Astrocyte (in vitro differentiated cells and primary cell): ENCODE data around the gene KDM3B. TPM values are rescaled to one million over a fixed set of nuclear protein-coding genes. Genes with fewer than 3 reads are reported as not detected.
A peak's percentile ranks its signal among the peaks of the same experiment; 100 is the strongest.

ENCODE experiments used
- DNase-seq: peaks from one replicate; pipeline ENCODE4 v3.0.0-alpha.2; 2010; ENCODE audit warnings: low read depth
- FAIRE-seq: peaks from 2 replicates; lab custom pipeline; 2011; peaks lifted over from hg19 to GRCh38; lab: Jason Lieb, UNC
- H2AFZ ChIP-seq: 2 replicates; pipeline ENCODE4 v1.6.0; 2012; ENCODE audit warnings: low read depth, low read length, inconsistent platforms
- H3K27ac ChIP-seq: 2 replicates; pipeline ENCODE4 v1.5.1; 2011; ENCODE audit warnings: low read depth, low read length, inconsistent platforms
- H3K27me3 ChIP-seq: 2 replicates; pipeline ENCODE4 v1.6.0; 2011; ENCODE audit warnings: low read length, inconsistent platforms; ENCODE audit not compliant: insufficient read depth
- H3K36me3 ChIP-seq: 2 replicates; pipeline ENCODE4 v1.5.1; 2011; ENCODE audit warnings: low read length, inconsistent platforms; ENCODE audit not compliant: insufficient read depth
- H3K4me1 ChIP-seq: 2 replicates; pipeline ENCODE4 v1.5.1; 2011; ENCODE audit warnings: low read length, inconsistent platforms; ENCODE audit not compliant: insufficient read depth
- H3K4me2 ChIP-seq: 2 replicates; pipeline ENCODE4 v1.6.0; 2012; ENCODE audit warnings: low read length, inconsistent platforms
- H3K4me3 ChIP-seq: 2 replicates; pipeline ENCODE4 v1.5.1; 2011; ENCODE audit warnings: low read depth, mild to moderate bottlenecking, low read length, inconsistent platforms; ENCODE audit not compliant: insufficient read depth
- H3K79me2 ChIP-seq: 2 replicates; pipeline ENCODE4 v1.6.0; 2012; ENCODE audit warnings: mild to moderate bottlenecking, low read length, inconsistent platforms; ENCODE audit not compliant: insufficient read depth
- H3K9ac ChIP-seq: 2 replicates; pipeline ENCODE4 v1.6.0; 2012; ENCODE audit warnings: mild to moderate bottlenecking, low read length, inconsistent platforms
- H3K9me3 ChIP-seq: 2 replicates; pipeline ENCODE4 v1.5.1; 2012; ENCODE audit warnings: low read depth, mild to moderate bottlenecking, low read length, inconsistent platforms; ENCODE audit not compliant: insufficient read depth
- H4K20me1 ChIP-seq: 2 replicates; pipeline ENCODE4 v1.6.0; 2012; ENCODE audit warnings: low read length, inconsistent platforms; ENCODE audit not compliant: insufficient read depth
- H3K27ac Mint-ChIP-seq: one replicate; pipeline ENCODE4 v1.8.0; 2021; ENCODE audit warnings: mild to moderate bottlenecking, mixed read lengths; ENCODE audit not compliant: unreplicated experiment
- H3K27me3 Mint-ChIP-seq: one replicate; pipeline ENCODE4 v1.8.0; 2021; ENCODE audit warnings: low read depth, mixed read lengths; ENCODE audit not compliant: unreplicated experiment
- H3K36me3 Mint-ChIP-seq: one replicate; pipeline ENCODE4 v1.8.0; 2021; ENCODE audit warnings: low read depth, mixed read lengths; ENCODE audit not compliant: unreplicated experiment
- H3K4me1 Mint-ChIP-seq: one replicate; pipeline ENCODE4 v1.8.0; 2021; ENCODE audit warnings: low read depth, mixed read lengths; ENCODE audit not compliant: unreplicated experiment
- H3K4me3 Mint-ChIP-seq: one replicate; pipeline ENCODE4 v1.8.0; 2021; ENCODE audit warnings: mild to moderate bottlenecking, moderate library complexity, mixed read lengths; ENCODE audit not compliant: unreplicated experiment
- H3K9me3 Mint-ChIP-seq: one replicate; pipeline ENCODE4 v1.8.0; 2021; ENCODE audit warnings: mild to moderate bottlenecking, mixed read lengths; ENCODE audit not compliant: unreplicated experiment
- CTCF ChIP-seq: IDR thresholded peaks from 2 replicates; pipeline ENCODE4 v1.5.1; 2011; ENCODE audit warnings: low read depth, mild to moderate bottlenecking, inconsistent platforms, low read length, moderate library complexity; ENCODE audit not compliant: insufficient read depth
- EZH2 ChIP-seq: IDR thresholded peaks from 2 replicates; pipeline ENCODE4 v1.6.1; 2012; ENCODE audit warnings: mild to moderate bottlenecking, low read length, inconsistent platforms; ENCODE audit not compliant: insufficient read depth
- total RNA-seq: library from RNA; stranded (reverse); gene quantifications from 2 replicates; pipeline ENCODE4 v1.2.1, GENCODE V29; 2021

The KDM3B gene
- total RNA-seq, 1 donor from 2014 or later = 48.6 TPM

DNA sequence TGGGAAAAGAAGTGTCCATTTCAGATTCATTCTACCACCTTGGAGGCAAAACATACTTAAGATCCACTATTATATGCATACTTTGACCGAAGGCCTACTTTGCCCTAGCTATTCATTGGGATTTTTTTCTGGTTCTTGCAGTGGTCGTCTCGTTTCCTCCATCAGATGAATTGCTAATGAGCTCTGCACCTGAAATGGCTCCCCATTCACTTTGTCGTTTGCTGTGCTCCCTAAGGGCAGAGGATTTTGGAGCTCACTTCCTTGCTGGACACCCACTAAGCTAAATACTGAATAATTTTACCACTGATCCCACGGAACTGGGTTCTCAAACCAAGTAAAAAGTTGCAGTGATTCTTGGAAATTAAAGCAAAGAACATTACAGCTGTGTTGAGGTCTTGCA lies 1.9 kb downstream of the KDM3B start:
- no peak for FAIRE-seq
- Histone ChIP-seq H3K4me2 (peak overlapping the region; percentile 92), H4K20me1 (peaks cover 45% of the 10 kb centered on the region), H3K36me3 (no peaks in the 10 kb centered on the region), H2AFZ (no peak overlapping the region), H3K9ac (peak overlapping the region; percentile 97), H3K27ac (no peak overlapping the region), H3K27me3 (no peaks in the 10 kb centered on the region), H3K79me2 (peaks cover 63% of the 10 kb centered on the region), H3K9me3 (peaks cover 4% of the 10 kb centered on the region), H3K4me1 (peaks cover 29% of the 10 kb centered on the region), H3K4me3 (peak overlapping the region; percentile 85)
- Mint-ChIP-seq H3K4me3 (peak overlapping the region; percentile 100), H3K4me1 (peaks cover 20% of the 10 kb centered on the region), H3K27me3 (no peaks in the 10 kb centered on the region), H3K27ac (peak overlapping the region; percentile 92), H3K9me3 (peaks cover 2% of the 10 kb centered on the region), H3K36me3 (peaks cover 19% of the 10 kb centered on the region)
- no peak for DNase-seq
- TF ChIP-seq EZH2 (no peak), CTCF (no peak)

DNA sequence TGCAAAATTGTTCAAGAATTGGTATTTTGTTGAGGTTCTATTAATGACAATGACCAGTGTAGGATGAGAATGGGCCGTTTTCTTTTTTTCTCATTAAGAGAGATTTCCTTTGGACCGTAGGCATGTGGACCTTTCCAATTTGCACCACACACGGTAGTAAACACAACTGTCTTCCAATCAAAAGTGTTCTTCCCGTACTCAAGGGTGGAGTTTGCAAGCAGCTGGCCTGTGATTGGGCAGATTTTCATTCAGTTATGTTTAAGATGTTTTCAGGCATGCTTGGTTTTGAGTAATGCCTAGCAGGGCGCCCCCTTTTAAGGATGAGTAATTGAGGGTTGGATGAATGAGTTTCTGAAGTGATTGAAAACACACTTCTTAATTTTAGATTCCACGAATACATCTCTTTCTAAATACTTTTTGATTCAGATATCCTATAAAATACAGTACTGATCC lies 2.5 kb downstream of the KDM3B start:
- H3K4me3 Mint-ChIP-seq = peak overlapping the region; percentile 100
- peaks cover 51% of the 10 kb centered on the region for H4K20me1 ChIP-seq
- H3K4me2 ChIP-seq = peak overlapping the region; percentile 92
- H3K36me3 ChIP-seq = no peaks in the 10 kb centered on the region
- TF ChIP-seq EZH2 (no peak), CTCF (peak; percentile 11)
- peak overlapping the region; percentile 97 for H3K9ac ChIP-seq
- no peak overlapping the region for H3K27ac Mint-ChIP-seq
- H3K9me3 ChIP-seq = peaks cover 4% of the 10 kb centered on the region
- DNase-seq (peak; percentile 82), FAIRE-seq (no peak)
- H3K79me2 ChIP-seq = peaks cover 68% of the 10 kb centered on the region
- peak overlapping the region; percentile 85 for H3K4me3 ChIP-seq
- no peaks in the 10 kb centered on the region for H3K27me3 ChIP-seq
- H3K4me1 ChIP-seq = peaks cover 29% of the 10 kb centered on the region
- H3K27ac ChIP-seq = no peak overlapping the region
- peaks cover 15% of the 10 kb centered on the region for H3K4me1 Mint-ChIP-seq
- H3K27me3 Mint-ChIP-seq = no peaks in the 10 kb centered on the region
- peaks cover 15% of the 10 kb centered on the region for H3K36me3 Mint-ChIP-seq
- peaks cover 2% of the 10 kb centered on the region for H3K9me3 Mint-ChIP-seq
- H2AFZ ChIP-seq = no peak overlapping the region

DNA sequence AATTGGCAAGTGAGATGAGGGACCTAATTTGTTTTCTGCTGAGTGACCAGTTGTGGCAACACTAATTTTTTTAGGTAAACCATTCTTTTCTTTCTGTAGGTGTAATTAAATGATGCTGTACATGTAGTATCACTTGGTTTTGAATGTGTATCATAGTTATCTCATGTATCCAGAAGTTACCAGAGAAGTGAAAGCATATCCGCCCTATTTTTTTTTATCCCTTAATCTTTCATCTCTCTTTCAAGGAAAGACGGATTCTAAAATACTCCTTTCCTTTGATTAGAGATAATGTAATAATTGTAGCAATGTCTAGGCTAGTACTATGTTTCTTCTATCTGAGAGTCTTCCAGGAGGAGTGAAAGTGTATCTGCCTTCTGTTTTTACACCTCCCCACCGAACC lies 7.1 kb downstream of the KDM3B start:
- no peaks in the 10 kb centered on the region for H3K9me3 ChIP-seq
- Mint-ChIP-seq H3K27me3 (no peaks in the 10 kb centered on the region), H3K9me3 (no peaks in the 10 kb centered on the region), H3K4me1 (peaks cover 9% of the 10 kb centered on the region), H3K36me3 (no peaks in the 10 kb centered on the region), H3K4me3 (no peak overlapping the region), H3K27ac (no peak overlapping the region)
- no peak overlapping the region for H3K4me2 ChIP-seq
- TF ChIP-seq EZH2 = no peak
- no peak for TF ChIP-seq CTCF
- FAIRE-seq (no peak), DNase-seq (no peak)
- H3K27ac ChIP-seq = no peak overlapping the region
- H3K4me1 ChIP-seq = peaks cover 7% of the 10 kb centered on the region
- no peak overlapping the region for H3K9ac ChIP-seq
- no peak overlapping the region for H2AFZ ChIP-seq
- no peaks in the 10 kb centered on the region for H3K36me3 ChIP-seq
- H3K4me3 ChIP-seq = no peak overlapping the region
- no peaks in the 10 kb centered on the region for H3K27me3 ChIP-seq
- H4K20me1 ChIP-seq = peaks cover 65% of the 10 kb centered on the region
- peaks cover 96% of the 10 kb centered on the region for H3K79me2 ChIP-seq
